Stimulated activated CD4-positive, alpha-beta T cell treated with anti-CD3 and anti-CD28 coated beads, Interleukin-1b, Interleukin-23, amount 100 ng/mL, for 48 hours (primary cell): ENCODE measurements around the gene CIRBP.

Source experiments
- DNase-seq: peaks from one replicate; pipeline ENCODE4 v3.0.0-alpha.2; 2020

Gene CIRBP

GRCh38 chr19:1257475-1258162, 11.5 kb upstream of the CIRBP start:
- DNase-seq: no peak

DNA sequence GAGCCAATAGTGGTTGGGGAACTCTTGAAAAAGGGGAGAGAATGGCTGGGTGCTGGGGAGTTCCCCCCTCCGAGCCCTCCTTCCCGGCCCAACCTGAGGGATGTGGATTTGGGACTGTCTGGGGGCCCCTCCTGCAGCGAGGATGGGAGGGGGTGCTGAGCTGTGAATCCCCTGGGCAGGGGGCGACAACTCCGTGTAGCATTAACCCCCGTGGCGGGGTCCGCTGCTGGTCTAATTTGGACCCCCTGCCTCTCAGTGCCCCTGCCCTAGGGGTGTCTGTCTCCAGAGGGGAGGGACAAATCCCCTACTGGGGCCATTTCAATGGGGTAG, 11.0 kb upstream of the CIRBP start:
- no peak for DNase-seq

- no peak for DNase-seq
Measured at GRCh38 chr19:1258707-1259205, 10.4 kb upstream of the CIRBP start.

DNA sequence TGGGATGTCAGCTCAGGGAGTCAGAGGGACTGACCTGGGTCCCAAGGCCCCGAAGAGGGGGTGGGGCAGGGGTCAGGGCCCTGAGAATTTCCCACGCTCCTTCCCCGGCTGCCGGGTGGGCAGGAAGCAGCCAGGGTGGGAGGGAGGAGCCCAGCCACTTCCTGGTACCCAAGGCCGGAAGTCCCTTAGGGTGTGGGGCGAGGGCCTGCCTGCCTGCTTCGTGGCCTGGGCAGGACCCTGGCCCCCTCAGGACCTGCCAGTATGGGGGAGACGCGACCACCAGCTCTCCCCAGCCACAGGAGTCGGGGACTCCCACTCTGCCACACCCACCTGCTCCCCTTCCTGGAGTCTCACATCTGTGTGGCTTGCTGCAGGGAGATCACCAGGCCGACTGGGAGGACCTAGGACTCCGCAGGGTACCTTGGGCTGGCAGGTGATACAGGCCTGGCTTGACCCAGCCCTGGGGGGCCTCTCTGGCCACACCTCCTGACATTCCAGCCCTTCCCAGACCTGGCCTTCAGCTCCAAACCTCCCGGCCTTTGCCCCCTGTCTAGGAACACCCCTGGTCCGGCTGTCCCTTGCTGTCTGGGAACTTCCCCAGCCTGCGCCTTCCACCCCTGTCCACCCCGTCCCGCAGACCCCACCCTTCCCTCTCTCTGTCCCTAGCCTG, 9.8 kb upstream of the CIRBP start:
- DNase-seq: peak; percentile 66

GRCh38 chr19:1259876-1260748, 9.0 kb upstream of the CIRBP start:
- no peak for DNase-seq

DNA sequence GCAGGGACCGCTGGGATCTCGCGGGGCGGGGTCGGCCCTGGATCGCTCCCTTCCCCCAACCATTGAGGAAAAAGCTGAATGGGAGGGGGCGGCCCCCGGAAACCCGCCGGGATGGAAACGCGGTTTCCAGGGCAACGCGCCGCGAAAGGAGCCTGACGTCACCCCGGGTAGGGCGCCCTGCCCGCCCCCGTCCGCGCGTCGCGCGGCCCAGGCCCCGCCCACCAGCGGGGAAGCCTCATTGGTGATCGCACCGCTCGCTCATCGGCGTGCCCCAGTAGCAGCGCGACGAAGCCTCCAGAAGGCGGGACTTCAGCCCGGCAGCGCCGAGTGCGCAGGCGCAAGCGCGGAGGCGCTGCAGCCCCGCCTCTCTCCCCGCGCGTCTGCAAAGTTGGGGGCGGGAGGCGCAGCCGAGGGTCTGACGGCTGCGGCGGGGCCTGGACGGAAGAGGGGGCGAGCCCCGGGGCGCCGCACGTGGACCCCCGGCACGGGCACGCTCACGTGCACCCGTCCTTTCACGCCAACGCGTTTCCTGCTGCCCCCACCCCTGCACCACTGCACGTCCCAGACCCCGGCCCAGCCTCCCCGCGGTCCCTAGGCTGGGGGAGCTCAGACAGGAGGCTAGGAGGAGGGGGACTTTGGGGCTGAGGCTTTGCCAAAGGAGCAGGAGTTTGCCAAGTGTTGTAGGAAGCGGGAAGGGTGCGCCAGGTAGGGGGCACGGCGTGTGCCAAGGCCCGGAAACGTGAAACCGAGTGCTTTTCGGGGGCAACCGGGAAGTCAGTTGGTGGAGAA, 8.2 kb upstream of the CIRBP start:
- DNase-seq: peak; percentile 97

GRCh38 chr19:1261538-1261797, 7.7 kb upstream of the CIRBP start:
- no peak for DNase-seq

- no peak for DNase-seq
Measured at GRCh38 chr19:1261798-1262622, 7.1 kb upstream of the CIRBP start.

- DNase-seq: no peak
Measured at GRCh38 chr19:1262623-1263123, 6.5 kb upstream of the CIRBP start.

DNA sequence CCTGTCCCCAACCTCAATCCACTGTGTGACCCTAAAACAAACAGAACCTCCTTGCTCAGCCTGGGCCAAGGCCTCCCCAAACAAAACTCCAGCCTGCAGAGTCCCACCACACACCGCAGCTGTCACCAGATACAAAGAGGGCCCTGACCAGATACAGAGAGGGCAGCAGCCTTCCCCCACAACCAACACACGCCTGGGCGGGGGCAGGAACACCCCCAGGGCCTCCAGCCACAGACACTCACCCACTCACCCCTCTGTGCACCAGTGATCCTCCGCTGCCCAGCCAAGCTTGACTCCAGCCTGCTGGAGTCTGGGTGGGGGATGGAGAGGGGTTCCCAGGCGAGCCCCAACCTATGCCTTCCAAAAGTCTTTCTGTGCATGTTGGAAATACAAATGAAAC, 5.9 kb upstream of the CIRBP start:
- no peak for DNase-seq

DNA sequence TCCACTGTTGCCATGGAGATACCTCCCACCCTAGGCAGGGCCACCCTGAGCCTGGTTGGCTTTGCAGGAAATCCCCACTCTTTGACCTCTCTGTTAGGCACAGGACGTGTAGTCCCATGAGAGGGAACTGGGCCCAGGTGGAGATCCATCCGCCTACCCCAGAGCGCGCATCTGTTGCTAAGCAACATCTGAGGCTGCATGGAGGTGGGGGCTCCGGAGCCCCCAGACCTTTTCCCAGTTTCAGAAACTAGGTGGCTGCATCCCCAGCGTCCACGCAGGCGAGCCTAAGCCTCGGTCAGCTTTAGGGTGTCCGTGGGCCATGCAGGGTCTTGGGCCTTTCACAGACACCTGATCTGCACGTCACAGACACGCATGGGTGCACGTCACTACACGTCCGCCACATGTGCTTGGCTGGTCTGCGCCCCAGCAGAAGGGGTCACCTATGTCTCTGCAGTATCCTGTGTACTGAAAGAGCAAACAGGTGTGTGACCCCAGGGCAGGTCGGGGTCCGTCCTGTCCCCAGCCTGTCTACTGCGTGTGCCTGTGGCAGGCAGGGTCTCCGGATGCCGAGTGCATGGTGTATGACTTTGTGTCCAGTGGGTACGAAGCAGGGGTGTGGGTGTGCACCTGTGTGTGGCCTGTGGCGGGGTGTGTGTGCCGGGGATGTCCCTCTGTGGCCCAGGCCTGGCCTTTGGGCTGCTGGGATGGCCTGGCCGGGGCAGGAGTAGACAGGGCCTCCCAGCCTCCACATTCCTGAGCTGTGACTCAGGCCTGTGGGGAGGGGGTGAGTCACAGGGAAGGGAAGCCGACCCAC, 4.1 kb upstream of the CIRBP start:
- no peak for DNase-seq

DNA sequence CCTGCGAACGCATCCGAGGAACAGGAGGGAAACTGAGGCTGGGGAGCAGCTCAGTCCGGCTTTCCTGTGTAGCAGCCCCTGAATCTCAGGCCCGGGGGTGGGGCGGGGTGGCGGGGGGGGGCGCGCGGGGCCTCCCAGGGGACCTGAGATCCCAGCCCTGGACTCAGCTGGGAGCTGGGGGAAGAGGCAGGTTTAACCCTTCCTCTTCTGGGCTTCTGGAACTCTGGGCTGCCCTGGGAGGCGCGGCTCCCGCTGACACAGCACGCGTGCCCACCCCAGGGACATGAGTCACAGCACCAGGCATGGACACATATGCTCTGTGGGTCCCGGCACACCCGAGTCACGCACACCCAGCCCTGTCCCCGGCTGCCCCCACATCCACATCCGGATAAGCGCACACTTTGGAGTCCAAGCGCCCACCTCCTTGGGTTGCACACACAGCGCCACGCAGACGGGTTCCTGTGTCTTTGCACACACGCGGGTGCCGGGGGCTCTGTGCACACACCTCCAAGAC, 3.5 kb upstream of the CIRBP start:
- DNase-seq: peak; percentile 43

DNA sequence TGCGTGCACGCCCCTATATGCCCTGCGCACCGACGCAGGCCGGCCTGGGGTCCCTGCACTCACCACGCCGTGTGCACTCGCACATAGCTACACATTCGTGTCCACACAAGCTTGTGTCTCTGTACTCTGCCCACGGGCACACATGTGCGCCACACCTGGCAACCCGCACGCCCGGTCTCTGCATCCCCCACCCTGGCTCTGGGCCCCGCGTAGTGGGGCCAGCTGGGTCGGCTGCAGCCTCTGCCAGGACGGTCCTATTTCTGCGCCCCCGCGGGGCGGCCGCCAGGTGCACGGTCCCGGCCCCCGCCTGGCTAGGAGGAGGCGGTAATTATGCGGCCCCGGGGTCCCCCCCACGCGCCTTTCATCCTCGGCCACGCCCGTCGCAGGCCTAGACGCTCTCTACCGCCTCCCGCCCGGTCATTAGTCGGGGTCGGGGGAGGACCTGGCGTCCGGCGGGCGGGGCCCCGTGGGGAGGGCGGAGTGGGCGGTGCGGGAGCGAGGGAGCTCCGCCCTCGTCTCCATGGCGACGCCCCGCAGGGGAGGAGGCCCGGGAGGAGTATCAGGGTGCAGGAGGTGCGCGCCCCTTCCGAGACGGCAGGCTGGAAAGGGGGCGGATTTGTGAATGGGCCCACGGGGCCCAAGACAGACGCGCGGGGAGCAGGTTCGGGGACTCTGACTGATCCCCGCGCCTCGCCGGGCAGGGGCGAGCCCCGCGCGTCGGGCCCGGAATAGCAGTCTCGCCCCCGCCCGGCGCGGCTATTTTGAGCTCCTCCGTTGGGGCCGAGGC, 2.8 kb upstream of the CIRBP start:
- peak; percentile 82 for DNase-seq

GRCh38 chr19:1266916-1267476, 2.1 kb upstream of the CIRBP start:
- peak; percentile 52 for DNase-seq

DNA sequence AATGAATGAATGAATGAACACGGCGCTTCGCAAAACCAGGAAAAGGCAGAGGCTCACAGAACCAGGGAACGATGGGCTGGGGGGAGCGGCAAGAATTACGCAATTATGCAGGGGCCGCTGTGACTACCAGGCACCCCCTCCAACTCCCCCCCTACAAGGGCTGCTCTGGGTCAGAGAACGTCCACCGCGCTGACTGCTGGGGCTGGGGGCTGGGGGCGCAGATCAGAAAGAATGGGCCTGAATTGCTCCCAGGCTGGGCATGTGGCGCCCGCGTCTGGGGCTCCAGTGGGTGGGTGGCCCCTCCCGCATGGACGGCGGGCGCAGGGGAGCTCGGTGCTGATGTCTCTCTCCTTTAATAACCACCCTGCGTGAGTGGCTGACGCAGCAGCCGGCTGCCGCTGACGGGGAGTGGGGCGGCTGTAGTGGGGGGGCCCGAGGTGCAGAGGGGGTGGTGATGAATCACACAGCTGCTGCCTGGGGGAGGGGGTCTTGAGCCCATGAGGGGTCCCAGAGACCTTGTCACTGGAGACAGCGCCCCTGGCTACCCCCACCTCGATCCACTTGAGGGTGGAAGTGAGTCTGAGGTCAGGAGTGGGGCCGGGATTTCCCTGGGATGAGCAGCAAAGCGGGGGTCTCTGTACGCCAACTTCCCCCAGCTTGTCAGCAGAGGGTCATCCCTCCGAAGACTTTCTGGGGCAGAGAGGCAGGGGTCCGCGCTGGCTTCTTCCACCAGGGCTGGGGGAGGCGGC, 1.5 kb upstream of the CIRBP start:
- DNase-seq: no peak

GRCh38 chr19:1268226-1269064, 687 bp upstream of the CIRBP start:
- DNase-seq: no peak

GRCh38 chr19:1269478-1270212, 513 bp downstream of the CIRBP start:
- DNase-seq: peak; percentile 86
